HEK293 (cell line): ENCODE measurements around the gene ALG10.

Experiments used
- CTCF ChIA-PET: fragments of 350-600 bp; formaldehyde crosslinking; extraction: SDS; loops from one replicate; lab custom pipeline; 2021; ENCODE audit warnings: antibody characterized with exemption; lab: Yijun Ruan, JAX
- POLR2A ChIA-PET: fragments of 300-600 bp; formaldehyde crosslinking; extraction: SDS; loops from one replicate; lab custom pipeline; 2020; ENCODE audit warnings: antibody characterized with exemption, inconsistent platforms; lab: Yijun Ruan, JAX
- H3K27ac ChIP-seq: fragments of 200-500 bp; sonication (Bioruptor generic); 2 replicates; pipeline ENCODE4 v1.5.1; 2014; ENCODE audit warnings: low read depth, low read length, control low read depth, inconsistent platforms; ENCODE audit errors: extremely low read depth
- H3K36me3 ChIP-seq, 2 experiments: fragments of 200-500 bp in 1 of 2; sonication (Bioruptor generic) in 1 of 2; 1 replicate in 1 of 2; 2 replicates in 1 of 2; pipeline ENCODE4 v1.5.1; 2014 to 2017; ENCODE audit warnings: inconsistent platforms in 2 of 2, low read length in 2 of 2; ENCODE audit not compliant: control insufficient read depth in 2 of 2, insufficient read depth in 1 of 2
- H3K4me1 ChIP-seq: fragments of 200-500 bp; sonication (Bioruptor generic); 2 replicates; pipeline ENCODE4 v1.5.1; 2014; ENCODE audit warnings: mild to moderate bottlenecking, low read length, inconsistent platforms; ENCODE audit not compliant: control insufficient read depth, insufficient read depth
- H3K4me3 ChIP-seq: 2 replicates; pipeline ENCODE4 v1.5.1; 2011; ENCODE audit warnings: low read depth, mild to moderate bottlenecking, control low read depth, low read length, moderate library complexity
- H3K9me3 ChIP-seq: fragments of 200-500 bp; sonication (Bioruptor generic); 2 replicates; pipeline ENCODE4 v1.5.1; 2014; ENCODE audit warnings: low read depth, low read length, inconsistent platforms; ENCODE audit not compliant: control insufficient read depth, insufficient read depth
- GLIS1 ChIP-seq: fragments of 450-650 bp; formaldehyde crosslinking; IDR thresholded peaks from 2 replicates; pipeline ENCODE4 v1.5.1; 2016; ENCODE audit warnings: missing biosample characterization, missing genetic modification characterization
- KLF16 ChIP-seq: fragments of 450-650 bp; formaldehyde crosslinking; IDR thresholded peaks from 2 replicates; pipeline ENCODE4 v1.5.1; 2017; ENCODE audit warnings: missing biosample characterization, missing genetic modification characterization
- MZF1 ChIP-seq: fragments of 450-650 bp; formaldehyde crosslinking; IDR thresholded peaks from 2 replicates; pipeline ENCODE4 v1.5.1; 2017; ENCODE audit warnings: missing biosample characterization, missing genetic modification characterization, borderline replicate concordance
- SCRT1 ChIP-seq: fragments of 450-650 bp; formaldehyde crosslinking; IDR thresholded peaks from 2 replicates; pipeline ENCODE4 v1.5.1; 2016; ENCODE audit warnings: missing biosample characterization, missing genetic modification characterization, borderline replicate concordance
- SP3 ChIP-seq: fragments of 450-650 bp; formaldehyde crosslinking; IDR thresholded peaks from 2 replicates; pipeline ENCODE4 v1.5.1; 2016; ENCODE audit warnings: missing biosample characterization, missing genetic modification characterization
- TRIM28 ChIP-seq: IDR thresholded peaks from 2 replicates; pipeline ENCODE4 v1.6.1; 2011; ENCODE audit warnings: low read length, control low read depth, borderline replicate concordance
- ZBTB49 ChIP-seq: fragments of 450-650 bp; formaldehyde crosslinking; IDR thresholded peaks from 2 replicates; pipeline ENCODE4 v1.5.1; 2016; ENCODE audit warnings: missing biosample characterization, missing genetic modification characterization, low read depth
- ZNF16 ChIP-seq: fragments of 450-650 bp; formaldehyde crosslinking; IDR thresholded peaks from 2 replicates; pipeline ENCODE4 v1.5.1; 2016; ENCODE audit warnings: low read depth, missing biosample characterization, missing genetic modification characterization
- ZNF202 ChIP-seq: fragments of 450-650 bp; formaldehyde crosslinking; IDR thresholded peaks from 2 replicates; pipeline ENCODE4 v1.5.1; 2016; ENCODE audit warnings: missing biosample characterization, missing genetic modification characterization, borderline replicate concordance
- ZNF239 ChIP-seq: fragments of 450-650 bp; formaldehyde crosslinking; IDR thresholded peaks from 2 replicates; pipeline ENCODE4 v1.5.1; 2016; ENCODE audit warnings: missing biosample characterization, missing genetic modification characterization
- ZNF24 ChIP-seq: fragments of 450-650 bp; formaldehyde crosslinking; IDR thresholded peaks from 2 replicates; pipeline ENCODE4 v1.5.1; 2016; ENCODE audit warnings: missing biosample characterization, missing genetic modification characterization
- ZNF354C ChIP-seq: fragments of 450-650 bp; formaldehyde crosslinking; IDR thresholded peaks from 2 replicates; pipeline ENCODE4 v1.5.1; 2016; ENCODE audit warnings: missing biosample characterization, missing genetic modification characterization, low read depth, borderline replicate concordance
- ZNF37A ChIP-seq: fragments of 450-650 bp; IDR thresholded peaks from 2 replicates; pipeline ENCODE4 v1.5.1; 2018; ENCODE audit warnings: missing biosample characterization, missing genetic modification characterization
- ZNF416 ChIP-seq: fragments of 450-650 bp; formaldehyde crosslinking; IDR thresholded peaks from 2 replicates; pipeline ENCODE4 v1.5.1; 2016; ENCODE audit warnings: missing biosample characterization, missing genetic modification characterization
- ZNF426 ChIP-seq: fragments of 450-650 bp; formaldehyde crosslinking; IDR thresholded peaks from 2 replicates; pipeline ENCODE4 v1.5.1; 2017; ENCODE audit warnings: missing biosample characterization, missing genetic modification characterization, mild to moderate bottlenecking, inconsistent platforms, moderate library complexity
- ZNF621 ChIP-seq: fragments of 450-650 bp; formaldehyde crosslinking; IDR thresholded peaks from 2 replicates; pipeline ENCODE4 v1.5.1; 2017; ENCODE audit warnings: missing biosample characterization, missing genetic modification characterization
- ZNF664 ChIP-seq: fragments of 450-650 bp; formaldehyde crosslinking; IDR thresholded peaks from 2 replicates; pipeline ENCODE4 v1.5.1; 2016; ENCODE audit warnings: missing biosample characterization, missing genetic modification characterization
- ZNF76 ChIP-seq: fragments of 450-650 bp; formaldehyde crosslinking; IDR thresholded peaks from 2 replicates; pipeline ENCODE4; 2016; ENCODE audit warnings: low read depth, missing biosample characterization, missing genetic modification characterization, borderline replicate concordance
- ZNF792 ChIP-seq: fragments of 450-650 bp; formaldehyde crosslinking; IDR thresholded peaks from 2 replicates; pipeline ENCODE4 v1.5.1; 2016; ENCODE audit warnings: missing biosample characterization, missing genetic modification characterization
- ZSCAN18 ChIP-seq: fragments of 450-650 bp; formaldehyde crosslinking; IDR thresholded peaks from 2 replicates; pipeline ENCODE4 v1.5.1; 2016; ENCODE audit warnings: missing biosample characterization, missing genetic modification characterization
- ZSCAN30 ChIP-seq: fragments of 450-650 bp; IDR thresholded peaks from 2 replicates; pipeline ENCODE4 v1.5.1; 2018; ENCODE audit warnings: missing biosample characterization, mild to moderate bottlenecking, missing genetic modification characterization, moderate library complexity
- TF ChIP-seq, protein P1 (sequence below): sonication (generic); formaldehyde crosslinking; IDR thresholded peaks from 2 replicates; pipeline ENCODE4 v1.8.1; 2022; ENCODE audit warnings: mild to moderate bottlenecking, moderate library complexity, missing genetic modification reagents
- TF ChIP-seq, protein P2 (sequence below): fragments of 450-650 bp; formaldehyde crosslinking; IDR thresholded peaks from 2 replicates; pipeline ENCODE4 v1.5.1; 2016; ENCODE audit warnings: missing biosample characterization, missing genetic modification characterization
- TF ChIP-seq, protein P3 (sequence below): fragments of 450-650 bp; formaldehyde crosslinking; IDR thresholded peaks from 2 replicates; pipeline ENCODE4 v1.5.1; 2017; ENCODE audit warnings: missing biosample characterization, missing genetic modification characterization
- TF ChIP-seq, protein P4 (sequence below): fragments of 450-650 bp; formaldehyde crosslinking; IDR thresholded peaks from 2 replicates; pipeline ENCODE4; 2016; ENCODE audit warnings: missing biosample characterization, missing genetic modification characterization

The ALG10 gene, protein sequence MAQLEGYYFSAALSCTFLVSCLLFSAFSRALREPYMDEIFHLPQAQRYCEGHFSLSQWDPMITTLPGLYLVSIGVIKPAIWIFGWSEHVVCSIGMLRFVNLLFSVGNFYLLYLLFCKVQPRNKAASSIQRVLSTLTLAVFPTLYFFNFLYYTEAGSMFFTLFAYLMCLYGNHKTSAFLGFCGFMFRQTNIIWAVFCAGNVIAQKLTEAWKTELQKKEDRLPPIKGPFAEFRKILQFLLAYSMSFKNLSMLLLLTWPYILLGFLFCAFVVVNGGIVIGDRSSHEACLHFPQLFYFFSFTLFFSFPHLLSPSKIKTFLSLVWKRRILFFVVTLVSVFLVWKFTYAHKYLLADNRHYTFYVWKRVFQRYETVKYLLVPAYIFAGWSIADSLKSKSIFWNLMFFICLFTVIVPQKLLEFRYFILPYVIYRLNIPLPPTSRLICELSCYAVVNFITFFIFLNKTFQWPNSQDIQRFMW

GRCh38 chr12:34022079-34022830 lies at the start of gene ALG10:
Gene ALG10, plus strand, starts transcription at chr12:34022496. Its CDS starts 104 bp downstream, at chr12:34022600.
- ChIA-PET POLR2A (interaction anchor here (0.5 to 1.3 kb wide), 14 partner anchors 26 to 1690 kb away, joined by 3 to 19 read pairs (median 4); partner anchors contain the start of gene YARS2), CTCF (interaction anchor here (0.6 to 3.0 kb wide), 7 partner anchors 12 to 1267 kb away, joined by 3 to 14 read pairs (median 3); partner anchors contain the start of gene YARS2)
- Histone ChIP-seq H3K4me1 (no peaks in the 10 kb centered on the region), H3K4me3 (peak within 1 kb of the TSS; percentile 87), H3K36me3 (peaks cover 2 to 9% of the 10 kb centered on the region in 2 experiments; a peak in 2 of 3 replicates), H3K27ac (peak within 1 kb of the TSS; percentile 74), H3K9me3 (no peaks in the 10 kb centered on the region)
- TF ChIP-seq ZNF239 (tag by site-specific recombination) (no peak), ZNF664 (tag by site-specific recombination) (no peak), MZF1 (tag by site-specific recombination) (no peak), ZSCAN30 (tag by site-specific recombination) (0 out of 2 replicates have a peak, but pooled peaks have one; percentile 68), SCRT1 (tag by site-specific recombination) (no peak), ZNF202 (no peak), ZNF76 (peak; percentile 82), ZNF354C (tag by site-specific recombination) (no peak), GLIS1 (tag by site-specific recombination) (no peak), ZNF426 (tag by site-specific recombination) (no peak), KLF16 (no peak), SP3 (tag by site-specific recombination) (peak; percentile 47; the same call in 1 of the 2 replicates), ZNF24 (tag by site-specific recombination) (no peak), ZNF792 (tag by site-specific recombination) (no peak), ZNF16 (no peak), ZBTB49 (tag by site-specific recombination) (no peak), ZNF37A (tag by site-specific recombination) (no peak), ZSCAN18 (no peak), ZNF416 (tag by site-specific recombination) (no peak), TRIM28 (no peak), ZNF621 (tag by site-specific recombination) (no peak)
- TF ChIP-seq, protein P1, sequence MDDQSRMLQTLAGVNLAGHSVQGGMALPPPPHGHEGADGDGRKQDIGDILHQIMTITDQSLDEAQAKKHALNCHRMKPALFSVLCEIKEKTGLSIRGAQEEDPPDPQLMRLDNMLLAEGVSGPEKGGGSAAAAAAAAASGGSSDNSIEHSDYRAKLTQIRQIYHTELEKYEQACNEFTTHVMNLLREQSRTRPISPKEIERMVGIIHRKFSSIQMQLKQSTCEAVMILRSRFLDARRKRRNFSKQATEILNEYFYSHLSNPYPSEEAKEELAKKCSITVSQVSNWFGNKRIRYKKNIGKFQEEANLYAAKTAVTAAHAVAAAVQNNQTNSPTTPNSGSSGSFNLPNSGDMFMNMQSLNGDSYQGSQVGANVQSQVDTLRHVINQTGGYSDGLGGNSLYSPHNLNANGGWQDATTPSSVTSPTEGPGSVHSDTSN (CRISPR knock-in tag), result no peak
- TF ChIP-seq, protein P2, sequence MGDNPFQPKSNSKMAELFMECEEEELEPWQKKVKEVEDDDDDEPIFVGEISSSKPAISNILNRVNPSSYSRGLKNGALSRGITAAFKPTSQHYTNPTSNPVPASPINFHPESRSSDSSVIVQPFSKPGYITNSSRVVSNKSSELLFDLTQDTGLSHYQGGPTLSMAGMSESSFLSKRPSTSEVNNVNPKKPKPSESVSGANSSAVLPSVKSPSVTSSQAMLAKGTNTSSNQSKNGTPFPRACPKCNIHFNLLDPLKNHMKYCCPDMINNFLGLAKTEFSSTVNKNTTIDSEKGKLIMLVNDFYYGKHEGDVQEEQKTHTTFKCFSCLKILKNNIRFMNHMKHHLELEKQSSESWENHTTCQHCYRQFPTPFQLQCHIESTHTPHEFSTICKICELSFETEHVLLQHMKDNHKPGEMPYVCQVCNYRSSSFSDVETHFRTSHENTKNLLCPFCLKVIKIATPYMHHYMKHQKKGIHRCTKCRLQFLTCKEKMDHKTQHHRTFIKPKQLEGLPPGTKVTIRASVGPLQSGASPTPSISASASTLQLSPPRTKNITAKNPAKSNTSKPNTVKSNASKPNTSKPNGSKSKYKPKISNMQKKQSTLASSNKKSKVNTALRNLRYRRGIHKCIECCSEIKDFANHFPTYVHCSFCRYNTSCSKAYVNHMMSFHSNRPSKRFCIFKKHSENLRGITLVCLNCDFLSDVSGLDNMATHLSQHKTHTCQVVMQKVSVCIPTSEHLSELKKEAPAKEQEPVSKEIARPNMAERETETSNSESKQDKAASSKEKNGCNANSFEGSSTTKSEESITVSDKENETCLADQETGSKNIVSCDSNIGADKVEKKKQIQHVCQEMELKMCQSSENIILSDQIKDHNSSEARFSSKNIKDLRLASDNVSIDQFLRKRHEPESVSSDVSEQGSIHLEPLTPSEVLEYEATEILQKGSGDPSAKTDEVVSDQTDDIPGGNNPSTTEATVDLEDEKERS, result no peak
- TF ChIP-seq, protein P3, sequence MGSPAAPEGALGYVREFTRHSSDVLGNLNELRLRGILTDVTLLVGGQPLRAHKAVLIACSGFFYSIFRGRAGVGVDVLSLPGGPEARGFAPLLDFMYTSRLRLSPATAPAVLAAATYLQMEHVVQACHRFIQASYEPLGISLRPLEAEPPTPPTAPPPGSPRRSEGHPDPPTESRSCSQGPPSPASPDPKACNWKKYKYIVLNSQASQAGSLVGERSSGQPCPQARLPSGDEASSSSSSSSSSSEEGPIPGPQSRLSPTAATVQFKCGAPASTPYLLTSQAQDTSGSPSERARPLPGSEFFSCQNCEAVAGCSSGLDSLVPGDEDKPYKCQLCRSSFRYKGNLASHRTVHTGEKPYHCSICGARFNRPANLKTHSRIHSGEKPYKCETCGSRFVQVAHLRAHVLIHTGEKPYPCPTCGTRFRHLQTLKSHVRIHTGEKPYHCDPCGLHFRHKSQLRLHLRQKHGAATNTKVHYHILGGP (tag by site-specific recombination), result no peak
- TF ChIP-seq, protein P4, sequence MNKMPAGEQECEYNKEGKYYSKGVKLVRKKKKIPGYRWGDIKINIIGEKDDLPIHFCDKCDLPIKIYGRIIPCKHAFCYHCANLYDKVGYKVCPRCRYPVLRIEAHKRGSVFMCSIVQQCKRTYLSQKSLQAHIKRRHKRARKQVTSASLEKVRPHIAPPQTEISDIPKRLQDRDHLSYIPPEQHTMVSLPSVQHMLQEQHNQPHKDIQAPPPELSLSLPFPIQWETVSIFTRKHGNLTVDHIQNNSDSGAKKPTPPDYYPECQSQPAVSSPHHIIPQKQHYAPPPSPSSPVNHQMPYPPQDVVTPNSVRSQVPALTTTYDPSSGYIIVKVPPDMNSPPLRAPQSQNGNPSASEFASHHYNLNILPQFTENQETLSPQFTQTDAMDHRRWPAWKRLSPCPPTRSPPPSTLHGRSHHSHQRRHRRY (tag by site-specific recombination), result no peak
